Motor neuron (in vitro differentiated cells): ENCODE measurements around the gene ADGRB2. TPM values are rescaled to one million over a fixed set of nuclear protein-coding genes. Genes with fewer than 3 reads are reported as not detected.

Experiments used
- ATAC-seq, 8 experiments: fragments of 200-7000 bp; cut with Tn5 transposase; replicated peaks in 6 of 8; 2 replicates each; pipeline ENCODE4 v1.8.0; 2021; ENCODE audit warnings: mild to moderate bottlenecking in 8 of 8, moderate library complexity in 8 of 8
- H3K27ac ChIP-seq, 2 donors: fragments of 250-450 bp; sonication (Bioruptor Pico); 2 replicates each; pipeline ENCODE4 v1.9.0; 2021; ENCODE audit warnings: antibody characterized with exemption in 2 of 2, mild to moderate bottlenecking in 2 of 2, moderate library complexity in 1 of 2
- H3K4me1 ChIP-seq, 2 donors: fragments of 250-450 bp; sonication (Bioruptor Pico); replicated peaks in 1 of 2; 2 replicates each; pipeline ENCODE4 v1.6.1; 2021; ENCODE audit warnings: antibody characterized with exemption in 2 of 2, mild to moderate bottlenecking in 2 of 2, moderate library complexity in 1 of 2
- H3K4me3 ChIP-seq, 5 donors: fragments of 250-450 bp; sonication (Bioruptor Pico); 2 replicates each; pipeline ENCODE4 v1.9.0; 2021; ENCODE audit warnings: antibody characterized with exemption in 5 of 5, mild to moderate bottlenecking in 5 of 5, moderate library complexity in 4 of 5
- WGBS, 10 experiments: fragments of 450-650 bp; shearing (Covaris generic); methylation state at CpG; one replicate each; pipeline ENCODE4 v1.0.0; 2022; 5-methylcytosine and 5-hydroxymethylcytosine counted together
- in situ Hi-C, 9 experiments: fragments of 400-800 bp; cut with MboI; loops; one replicate each; pipeline ENCODE4 v1.15.0; 2021; ENCODE audit warnings: low sequenced_read_pairs in 9 of 9, low pct_unique_long_range_greater_than_20kb in 2 of 9; ENCODE audit not compliant: unreplicated experiment in 9 of 9
- total RNA-seq, 8 experiments: library from RNA; unstranded; fragments of 300-600 nt; gene quantifications; 2 replicates each; pipeline versions ENCODE4 v1.2.3 to v1.2.4, GENCODE V29; 2022

ADGRB2 gene
- total RNA-seq, 8 experiments from 2014 or later: 3.7 to 60.2 (median 35.4) TPM

DNA sequence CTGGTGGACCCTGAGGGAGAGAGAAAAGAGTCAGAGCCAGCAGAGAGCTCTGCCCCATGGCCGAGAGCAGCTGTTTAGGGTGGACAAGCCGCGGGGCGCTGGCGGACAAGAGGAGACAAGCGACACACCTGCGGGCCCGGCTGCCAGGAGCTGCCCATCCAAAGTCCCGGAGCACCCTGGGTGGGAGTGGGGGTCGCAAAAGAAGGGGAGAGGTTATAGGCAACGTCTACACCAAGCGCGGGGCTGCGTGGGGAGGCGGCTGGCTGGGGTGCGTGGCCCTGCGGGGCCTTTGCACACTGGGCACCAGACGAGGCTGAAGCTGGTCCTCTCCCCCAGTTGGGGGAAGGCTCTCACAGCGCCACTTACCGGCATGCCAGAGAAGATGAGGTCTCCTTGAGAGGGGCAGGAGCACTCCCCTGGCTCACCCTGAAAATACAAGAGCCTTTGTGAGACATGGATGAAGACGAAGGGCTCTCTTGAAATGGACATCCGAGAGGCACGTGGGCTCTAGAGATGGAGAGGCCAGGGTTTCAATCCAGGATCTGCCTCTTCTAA lies 84.4 kb downstream of the ADGRB2 start:
- WGBS, 10 experiments: 76 to 100% (median 85%) methylated on average over 3 to 11 of the region's 23 CpGs; no CpG with 5 or more reads in 6 of the 10 experiments
- no peak overlapping the region for H3K27ac ChIP-seq
- ATAC-seq: peak in 1 of 8 experiments; percentile 14
- no peak overlapping the region for H3K4me3 ChIP-seq
- in situ Hi-C loops: no loop called here
- no peaks in the 10 kb centered on the region for H3K4me1 ChIP-seq

DNA sequence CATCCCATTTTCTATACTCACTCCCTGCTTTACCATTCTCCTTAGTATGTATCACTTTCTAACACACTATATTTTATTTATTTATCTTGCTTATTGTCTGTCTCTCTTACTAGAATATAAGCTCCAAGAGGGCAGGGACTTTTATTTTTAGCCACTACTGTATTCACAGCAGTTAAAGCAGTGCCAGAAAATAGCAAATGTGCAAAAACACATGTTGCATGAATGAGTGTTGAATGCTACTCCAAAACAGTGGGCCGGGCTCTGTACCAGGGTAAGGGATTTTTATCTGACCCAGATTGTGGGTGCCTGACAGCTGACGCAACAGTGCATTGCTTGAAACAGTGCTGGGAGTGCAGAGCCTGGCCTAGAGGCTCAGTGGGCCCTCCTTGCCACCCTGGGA lies 85.0 kb downstream of the ADGRB2 start:
- H3K27ac ChIP-seq: no peak overlapping the region
- no peak overlapping the region for H3K4me3 ChIP-seq
- ATAC-seq: no peak
- H3K4me1 ChIP-seq: no peaks in the 10 kb centered on the region
- in situ Hi-C loops: no loop called here
- 7 to 83% (median 42%) methylated on average over 1 to 2 of the region's 2 CpGs; no CpG with 5 or more reads in 4 of the 10 experiments for WGBS, 10 experiments

DNA sequence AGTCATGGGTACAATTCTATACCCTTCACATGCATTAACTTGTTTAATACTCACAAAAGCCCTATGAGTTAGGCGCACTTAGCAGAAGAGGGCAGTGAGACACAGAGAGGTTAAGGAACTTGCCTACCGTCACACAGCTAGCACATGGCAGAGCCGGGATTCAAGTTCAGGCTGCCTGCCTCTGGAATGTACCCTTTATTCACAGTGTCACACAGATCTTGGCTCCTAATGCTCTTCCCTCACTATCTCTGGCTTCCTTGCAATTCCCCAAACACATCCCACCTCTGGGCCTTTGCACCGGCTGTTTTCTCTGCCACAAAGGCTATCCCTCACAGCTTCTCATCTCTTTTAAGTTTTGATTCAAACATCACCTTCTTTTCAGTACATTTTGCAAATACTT lies 85.5 kb downstream of the ADGRB2 start:
- in situ Hi-C loops: no loop called here
- no peak overlapping the region for H3K27ac ChIP-seq
- H3K4me3 ChIP-seq: no peak overlapping the region
- no peaks in the 10 kb centered on the region for H3K4me1 ChIP-seq
- WGBS, 10 experiments: 80 to 100% (median 90%) methylated on average over 1 to 4 of the region's 4 CpGs; no CpG with 5 or more reads in 2 of the 10 experiments
- ATAC-seq: no peak

DNA sequence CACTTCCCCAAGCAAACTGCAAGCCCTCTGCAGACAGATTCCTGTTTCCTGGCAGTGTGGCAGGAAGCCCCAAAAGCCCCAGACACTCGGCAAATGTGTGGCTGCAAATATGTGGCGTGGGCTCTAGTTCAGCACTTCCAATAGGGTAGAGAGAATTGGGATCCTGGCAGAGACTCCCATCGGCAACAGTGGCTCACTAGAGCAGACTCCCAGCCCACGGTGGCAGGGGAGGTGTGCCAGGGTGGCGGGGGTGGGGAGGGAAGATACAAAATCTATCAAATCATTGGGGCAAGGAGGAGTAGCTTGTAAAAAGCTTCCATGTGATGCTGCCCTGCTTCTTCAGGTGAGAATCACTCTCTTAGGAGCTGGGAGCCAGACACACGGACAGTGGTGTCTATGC lies 86.2 kb downstream of the ADGRB2 start:
- no peak for ATAC-seq
- H3K4me3 ChIP-seq: no peak overlapping the region
- no peak overlapping the region for H3K27ac ChIP-seq
- WGBS, 10 experiments: 50 to 100% (median 60%) methylated on average over 1 to 3 of the region's 6 CpGs; no CpG with 5 or more reads in 4 of the 10 experiments
- H3K4me1 ChIP-seq: peaks cover 3 to 6% of the 10 kb centered on the region in 2 donors
- in situ Hi-C loops: no loop called here

DNA sequence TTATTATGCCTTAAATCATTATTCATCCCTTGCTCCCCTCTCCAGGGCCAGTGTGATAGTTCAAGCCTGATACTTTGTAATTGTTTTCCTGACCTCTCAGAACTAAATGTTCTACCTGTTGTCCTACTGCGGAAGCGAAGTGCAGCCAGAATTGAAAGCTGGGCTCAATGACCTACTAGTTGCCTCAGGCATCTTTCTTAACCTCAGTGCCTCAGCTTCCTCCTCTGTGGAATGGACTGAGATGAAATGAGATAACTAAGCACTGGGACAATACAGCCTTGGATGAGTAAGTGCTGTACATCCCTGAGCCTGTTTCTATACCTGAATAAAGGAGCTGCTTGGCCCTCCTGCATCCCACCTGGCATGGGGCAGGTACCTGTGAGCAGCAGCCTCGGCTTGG lies 86.7 kb downstream of the ADGRB2 start:
- no peak for ATAC-seq
- in situ Hi-C loops: no loop called here
- Histone ChIP-seq H3K27ac (no peak overlapping the region), H3K4me1 (peaks cover 8 to 12% of the 10 kb centered on the region in 2 donors), H3K4me3 (no peak overlapping the region)
- 30 to 77% (median 56%) methylated on average over 1 to 3 of the region's 3 CpGs; no CpG with 5 or more reads in 3 of the 10 experiments for WGBS, 10 experiments

Other genes starting within 250 kb of the ADGRB2 start
- gene TINAGL1, start 187.8 kb downstream of the ADGRB2 start, total RNA-seq: 100 to 1,000 TPM in 1 of 8 experiments, 1 to 10 TPM in 3, under 1 TPM in 3, not detected in 1; 0.11 to 120 (median 1.7) TPM
- under 1 TPM in 7 of 8 experiments, not detected in 1; 0.11 to 0.91 (median 0.27) TPM for gene HCRTR1, start 146.7 kb downstream of the ADGRB2 start, total RNA-seq
- 10 to 100 TPM; 43.2 to 79.6 (median 54.5) TPM for gene PEF1, start 119.5 kb downstream of the ADGRB2 start, total RNA-seq
- gene COL16A1, start 60.3 kb downstream of the ADGRB2 start, total RNA-seq: 10 to 100 TPM in 2 of 8 experiments, 1 to 10 TPM in 4, under 1 TPM in 2; 0.87 to 39.0 (median 3.8) TPM
- gene SPOCD1, start 51.7 kb upstream of the ADGRB2 start, total RNA-seq: 1 to 10 TPM in 3 of 8 experiments, under 1 TPM in 5; 0.05 to 4.0 (median 0.65) TPM
- gene PTP4A2, start 174.0 kb upstream of the ADGRB2 start, total RNA-seq: 100 to 1,000 TPM in 7 of 8 experiments, 10 to 100 TPM in 1; 94.8 to 242 (median 200) TPM
- 100 to 1,000 TPM in 6 of 8 experiments, 10 to 100 TPM in 2; 41.9 to 242 (median 141) TPM for gene KHDRBS1, start 249.5 kb upstream of the ADGRB2 start, total RNA-seq